Fibroblast of the aortic adventitia (primary cell): ENCODE measurements around the gene AOX1. TPM values are rescaled to one million over a fixed set of nuclear protein-coding genes. Genes with fewer than 3 reads are reported as not detected.

Experiments
- DNase-seq: peaks from one replicate; pipeline ENCODE4 v3.0.0-alpha.2; 2010; ENCODE audit warnings: low read depth
- H3K4me3 ChIP-seq: 2 replicates; pipeline ENCODE4 v1.5.1; 2011; ENCODE audit warnings: low read depth, mild to moderate bottlenecking, control low read depth, low read length, moderate library complexity
- CTCF ChIP-seq: IDR thresholded peaks from 2 replicates; pipeline ENCODE4 v1.5.1; 2011; ENCODE audit warnings: mild to moderate bottlenecking, low read length, control low read depth, inconsistent platforms; ENCODE audit not compliant: insufficient read depth
- total RNA-seq: library from RNA; depleted of rRNA; stranded (reverse); fragments of >200 nt; gene quantifications from 2 replicates; pipeline ENCODE4 v1.2.3, GENCODE V29; 2012; ENCODE audit warnings: low replicate concordance

AOX1 gene
- total RNA-seq, 1 donor = 23.6 TPM

GRCh38 chr2:200578778-200579177 is 7.0 kb upstream of the AOX1 start:
- peak; percentile 58 for TF ChIP-seq CTCF
- peak; percentile 62 for DNase-seq
- no peak overlapping the region for H3K4me3 ChIP-seq

- no peak for DNase-seq
- no peak for TF ChIP-seq CTCF
- H3K4me3 ChIP-seq = no peak overlapping the region
Observed at GRCh38 chr2:200584639-200585038, 1.2 kb upstream of the AOX1 start.

GRCh38 chr2:200585340-200585729 is 479 bp upstream of the AOX1 start:
- DNase-seq = no peak
- TF ChIP-seq CTCF = no peak
- peak overlapping the region; percentile 70 for H3K4me3 ChIP-seq

- no peak for DNase-seq
- H3K4me3 ChIP-seq = peak overlapping the region; percentile 70
- no peak for TF ChIP-seq CTCF
Observed at GRCh38 chr2:200586644-200586975, 796 bp downstream of the AOX1 start.

GRCh38 chr2:200587007-200587616 is 1.3 kb downstream of the AOX1 start:
- DNase-seq = no peak
- no peak overlapping the region for H3K4me3 ChIP-seq
- no peak for TF ChIP-seq CTCF

GRCh38 chr2:200588076-200588678 is 2.4 kb downstream of the AOX1 start:
- no peak for DNase-seq
- TF ChIP-seq CTCF = no peak
- H3K4me3 ChIP-seq = no peak overlapping the region

- TF ChIP-seq CTCF = no peak
- H3K4me3 ChIP-seq = no peak overlapping the region
- peak; percentile 75 for DNase-seq
Observed at GRCh38 chr2:200590090-200590489, 4.3 kb downstream of the AOX1 start.
